Adrenal gland (tissue), 12 donors: ENCODE measurements around the gene RNF186. TPM values are rescaled to one million over a fixed set of nuclear protein-coding genes. Genes with fewer than 3 reads are reported as not detected.
A peak's percentile ranks its signal among the peaks of the same experiment; 100 is the strongest.

Experiments used
- DNase-seq, 7 donors: peaks; one replicate each; pipeline ENCODE4 v3.0.0-alpha.2; 2019 to 2020
- H3K27ac ChIP-seq, 5 donors: fragments of 200-600 bp; sonication (generic) in 4 of 5; 1 replicate in 3 of 5; 2 replicates in 2 of 5; pipeline versions ENCODE4 v1.5.1 to v1.8.0; 2016 to 2020; ENCODE audit warnings: mild to moderate bottlenecking in 1 of 5
- H3K27me3 ChIP-seq: fragments of 200-600 bp; 2 replicates; pipeline ENCODE4 v1.8.0; 2021
- H3K36me3 ChIP-seq, 2 donors: fragments of 200-600 bp; replicated peaks in 1 of 2; 1 replicate in 1 of 2; 2 replicates in 1 of 2; pipeline versions ENCODE4 v1.5.1 to v1.8.0; 2018 to 2022
- H3K4me1 ChIP-seq, 2 donors: fragments of 200-600 bp; replicated peaks in 1 of 2; 1 replicate in 1 of 2; 2 replicates in 1 of 2; pipeline versions ENCODE4 v1.5.1 to v1.8.0; 2018 to 2021
- H3K4me3 ChIP-seq, 4 donors: fragments of 200-600 bp; sonication (generic) in 3 of 4; one replicate each; pipeline ENCODE4 v1.5.1; 2016 to 2018
- H3K9me3 ChIP-seq, 3 donors: fragments of 200-600 bp; sonication (generic) in 1 of 3; replicated peaks in 1 of 3; 1 replicate in 2 of 3; 2 replicates in 1 of 3; pipeline versions ENCODE4 v1.5.1 to v1.8.0; 2016 to 2021
- POLR2A ChIP-seq, 2 donors: fragments of 450-650 bp; IDR thresholded peaks; one replicate each; pipeline ENCODE4 v1.6.1; 2017; ENCODE audit warnings: antibody characterized with exemption in 2 of 2, mild to moderate bottlenecking in 2 of 2, moderate library complexity in 1 of 2
- WGBS, 4 donors: extraction: QIAGEN DNeasy Blood & Tissue Kit in 2 of 4; methylation state at CpG; one replicate each; pipeline versions ENCODE4 v1.1.5 to v1.1.7; 2013 to 2017; 5-methylcytosine and 5-hydroxymethylcytosine counted together
- intact Hi-C, 2 donors: fragments of 100-400 bp; cut with DNase I; formaldehyde crosslinking; loops; one replicate each; pipeline versions ENCODE4 v1.14.1 to v1.15.0; 2022 to 2023
- polyA plus RNA-seq, 3 donors: library from polyadenylated mRNA; stranded (reverse); fragments of 200-250 nt in 2 of 3; fragments of 350-450 nt in 1 of 3; fragmentation: Illumina TruSeq in 1 of 3; extraction: RNeasy Lipid Tissue Mini Kit (QIAGEN cat#74804) in 1 of 3; gene quantifications; one replicate each; pipeline ENCODE4 v1.2.3, GENCODE V29; 2013 to 2014
- total RNA-seq, 9 donors: library from RNA; depleted of rRNA in 4 of 9; stranded (reverse); fragments of >200 nt in 4 of 9; fragments of 120-200 nt in 1 of 9; fragmentation: NEBNext Ultra II Directional in 1 of 9; extraction: Animal tissue kit (Norgen Biotek cat#: 25700) in 1 of 9; gene quantifications; one replicate each; pipeline versions ENCODE4 v1.1.0 to v1.2.4, GENCODE V29; 2013 to 2023
- TF ChIP-seq, protein P1 (sequence below), 6 experiments: fragments of 450-650 bp in 4 of 6; fragments of 200-600 bp in 2 of 6; sonication (generic) in 1 of 6; IDR thresholded peaks; 1 replicate in 5 of 6; 2 replicates in 1 of 6; pipeline versions ENCODE4 v1.5.1 to v1.8.0; 2016 to 2021; ENCODE audit warnings: antibody characterized with exemption in 6 of 6, mild to moderate bottlenecking in 2 of 6, moderate library complexity in 1 of 6
- donor health status: healthy with polysubstance abuse.
- donor health status: Bipolar disorder and iron deficiency.
- donor health status: DM: yes; HTN: yes; CAD: no.
- donor health status: DM: no; HTN: no; CAD: no.
- donor health status: DM: no; HTN: no; CAD: no.
- donor health status: DM: yes; HTN: yes; CAD: no.

Gene RNF186
- total and polyA plus RNA-seq, 12 donors: not detected

DNA sequence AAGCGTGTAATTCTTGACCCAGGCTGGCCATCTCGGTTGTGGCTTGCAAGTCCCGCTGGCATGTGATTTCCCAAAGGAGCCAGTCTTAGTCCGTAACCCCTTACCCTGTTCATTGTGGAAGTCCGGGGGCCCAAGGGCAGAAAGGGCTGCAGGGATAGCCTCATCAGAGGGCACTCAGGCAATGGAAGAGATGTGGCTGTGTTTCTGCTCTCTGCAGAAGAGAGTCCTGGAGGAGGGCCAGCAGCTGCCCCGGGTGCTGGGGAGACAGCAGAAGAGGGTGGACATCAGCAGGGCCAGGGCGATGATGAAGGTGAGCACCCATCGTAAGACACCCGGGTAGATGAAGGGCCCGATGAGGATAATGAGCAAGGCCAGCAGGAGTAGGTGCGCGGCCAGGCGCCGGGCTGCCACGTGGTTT is 830 bp downstream of the RNF186 start:
- H3K4me1 ChIP-seq: peaks cover 0 to 9% of the 10 kb centered on the region in 2 donors
- no peak overlapping the region for H3K27ac ChIP-seq
- H3K27me3 ChIP-seq: no peaks in the 10 kb centered on the region
- TF ChIP-seq, protein P1, sequence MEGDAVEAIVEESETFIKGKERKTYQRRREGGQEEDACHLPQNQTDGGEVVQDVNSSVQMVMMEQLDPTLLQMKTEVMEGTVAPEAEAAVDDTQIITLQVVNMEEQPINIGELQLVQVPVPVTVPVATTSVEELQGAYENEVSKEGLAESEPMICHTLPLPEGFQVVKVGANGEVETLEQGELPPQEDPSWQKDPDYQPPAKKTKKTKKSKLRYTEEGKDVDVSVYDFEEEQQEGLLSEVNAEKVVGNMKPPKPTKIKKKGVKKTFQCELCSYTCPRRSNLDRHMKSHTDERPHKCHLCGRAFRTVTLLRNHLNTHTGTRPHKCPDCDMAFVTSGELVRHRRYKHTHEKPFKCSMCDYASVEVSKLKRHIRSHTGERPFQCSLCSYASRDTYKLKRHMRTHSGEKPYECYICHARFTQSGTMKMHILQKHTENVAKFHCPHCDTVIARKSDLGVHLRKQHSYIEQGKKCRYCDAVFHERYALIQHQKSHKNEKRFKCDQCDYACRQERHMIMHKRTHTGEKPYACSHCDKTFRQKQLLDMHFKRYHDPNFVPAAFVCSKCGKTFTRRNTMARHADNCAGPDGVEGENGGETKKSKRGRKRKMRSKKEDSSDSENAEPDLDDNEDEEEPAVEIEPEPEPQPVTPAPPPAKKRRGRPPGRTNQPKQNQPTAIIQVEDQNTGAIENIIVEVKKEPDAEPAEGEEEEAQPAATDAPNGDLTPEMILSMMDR (IDR thresholded peaks at IDR 0.05): no peak
- no peak for TF ChIP-seq POLR2A (IDR thresholded peaks at IDR 0.05)
- H3K4me3 ChIP-seq: no peak overlapping the region
- intact Hi-C loops: no loop called here
- WGBS, 4 donors: 88 to 94% (median 92%) methylated on average over 13 to 15 of the region's 15 CpGs
- DNase-seq: no peak
- no peaks in the 10 kb centered on the region for H3K36me3 ChIP-seq
- no peaks in the 10 kb centered on the region for H3K9me3 ChIP-seq

DNA sequence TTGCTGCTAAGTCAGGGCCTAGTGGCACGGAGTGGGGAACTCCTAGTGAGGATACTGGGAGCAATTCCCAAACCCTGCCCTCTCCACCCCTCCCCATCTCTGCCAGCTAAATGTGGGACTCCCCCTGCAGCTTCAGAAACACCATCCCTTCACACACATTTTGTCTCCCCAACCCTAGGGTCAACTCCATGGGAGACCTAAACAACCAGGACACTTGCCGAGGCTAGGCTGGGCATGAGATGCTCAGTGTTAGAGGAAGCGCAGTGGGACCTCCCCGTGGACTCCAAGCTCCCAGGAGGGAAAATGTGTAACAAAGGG is 1.5 kb downstream of the RNF186 start:
- Histone ChIP-seq H3K9me3 (no peaks in the 10 kb centered on the region), H3K4me1 (peaks cover 0 to 5% of the 10 kb centered on the region in 2 donors), H3K36me3 (no peaks in the 10 kb centered on the region), H3K27me3 (no peaks in the 10 kb centered on the region), H3K4me3 (no peak overlapping the region), H3K27ac (no peak overlapping the region)
- TF ChIP-seq POLR2A (IDR thresholded peaks at IDR 0.05): no peak
- TF ChIP-seq, protein P1 (IDR thresholded peaks at IDR 0.05): no peak
- 88 to 98% (median 92%) methylated on average over 3 to 4 of the region's 4 CpGs for WGBS, 4 donors
- intact Hi-C loops: no loop called here
- no peak for DNase-seq

DNA sequence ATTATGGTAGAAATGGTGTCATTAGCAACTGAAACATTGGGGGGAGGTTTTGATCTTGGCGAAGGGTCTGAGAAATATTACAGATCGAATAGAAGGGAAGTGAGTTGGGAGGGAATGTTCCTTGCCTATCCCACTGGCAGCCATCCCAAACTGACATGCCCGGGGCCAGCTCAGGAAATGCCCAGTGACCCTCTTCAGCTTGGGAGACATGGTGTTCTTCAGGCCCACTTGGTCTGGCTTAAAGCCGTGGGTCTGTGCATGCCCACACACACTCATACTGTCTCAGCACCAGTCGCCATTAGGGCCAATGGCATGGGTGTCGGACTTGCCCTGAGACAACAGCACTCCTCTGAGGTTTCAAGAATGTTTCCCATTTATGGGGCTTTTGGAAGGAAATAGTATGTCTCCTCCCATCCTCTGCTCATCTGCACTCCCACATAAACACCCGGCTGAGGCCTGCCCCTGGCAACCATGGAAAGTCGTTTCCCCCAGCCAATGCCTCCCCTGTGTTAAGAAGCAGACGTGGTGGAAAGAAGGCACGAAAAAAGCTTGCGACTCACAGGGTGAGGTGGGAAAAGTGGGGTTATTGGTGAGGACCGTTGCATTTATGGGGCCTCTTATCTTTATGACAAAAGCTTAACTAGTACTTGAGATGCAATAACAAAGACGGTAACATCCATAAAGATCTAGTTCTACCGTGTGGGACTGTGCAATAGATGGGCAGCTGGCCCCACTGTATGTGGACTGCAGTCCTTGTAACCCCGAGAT is 2.0 kb downstream of the RNF186 start:
- peak in 1 of 7 donors; percentile 30 for DNase-seq
- WGBS, 4 donors: 80 to 86% (median 83%) methylated on average over 12 to 15 of the region's 15 CpGs
- intact Hi-C loops: no loop called here

DNA sequence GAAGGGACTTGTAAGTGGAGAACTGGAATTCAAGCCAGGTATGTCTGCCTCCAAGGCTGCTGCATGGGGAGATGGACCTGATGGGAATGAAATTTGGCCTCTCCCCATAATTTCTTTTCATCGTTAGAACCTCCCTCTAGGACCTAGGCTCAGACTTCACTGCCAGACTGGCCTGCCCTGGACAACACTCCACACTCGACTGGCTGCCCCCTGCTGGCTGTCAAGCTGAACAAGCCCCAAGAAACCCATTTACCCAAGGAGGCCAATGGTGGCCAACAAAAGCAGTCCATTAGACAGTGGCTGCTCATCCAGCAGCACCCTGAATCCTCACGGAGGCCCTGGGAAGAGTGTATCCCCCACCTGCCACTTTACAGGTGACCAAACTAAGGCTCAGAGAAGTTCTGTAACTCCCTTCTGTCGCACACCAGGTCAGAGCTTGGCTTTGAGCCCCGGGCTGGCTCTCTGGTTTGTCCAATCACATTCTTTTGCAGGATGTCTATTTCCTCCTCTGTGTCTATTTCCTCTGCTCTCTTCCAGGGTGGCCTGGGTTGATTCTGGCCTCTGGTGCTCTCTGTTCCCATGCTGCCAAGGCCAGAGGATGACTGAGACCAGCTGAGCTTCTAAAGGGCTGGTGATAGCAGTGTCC is 3.8 kb downstream of the RNF186 start:
- DNase-seq: peak; percentile 45 to 74 (median 55)
- Histone ChIP-seq H3K36me3 (no peaks in the 10 kb centered on the region), H3K27ac (no peak overlapping the region), H3K4me3 (no peak overlapping the region), H3K4me1 (no peaks in the 10 kb centered on the region), H3K9me3 (no peaks in the 10 kb centered on the region), H3K27me3 (no peaks in the 10 kb centered on the region)
- WGBS, 4 donors: 62 to 82% (median 69%) methylated on average over 4 to 5 of the region's 5 CpGs
- TF ChIP-seq, protein P1 (IDR thresholded peaks at IDR 0.05): peak in 5 of 6 experiments; percentile 18 to 62 (median 51)
- TF ChIP-seq POLR2A (IDR thresholded peaks at IDR 0.05): no peak
- intact Hi-C loops: no loop called here

More for the DNA sequence above, 2.0 kb downstream of the RNF186 start:
- Histone ChIP-seq H3K27ac (no peak overlapping the region), H3K9me3 (no peaks in the 10 kb centered on the region), H3K27me3 (no peaks in the 10 kb centered on the region), H3K4me1 (no peaks in the 10 kb centered on the region), H3K4me3 (no peak overlapping the region), H3K36me3 (no peaks in the 10 kb centered on the region)
- TF ChIP-seq POLR2A (IDR thresholded peaks at IDR 0.05): no peak
- TF ChIP-seq, protein P1 (IDR thresholded peaks at IDR 0.05): no peak
